LoVo (cell line): ENCODE measurements around the gene NECTIN3.

Experiments used
- DNase-seq: peaks from one replicate; pipeline ENCODE4 v3.0.0-alpha.2; 2016; ENCODE audit warnings: low spot score

The NECTIN3 gene, protein sequence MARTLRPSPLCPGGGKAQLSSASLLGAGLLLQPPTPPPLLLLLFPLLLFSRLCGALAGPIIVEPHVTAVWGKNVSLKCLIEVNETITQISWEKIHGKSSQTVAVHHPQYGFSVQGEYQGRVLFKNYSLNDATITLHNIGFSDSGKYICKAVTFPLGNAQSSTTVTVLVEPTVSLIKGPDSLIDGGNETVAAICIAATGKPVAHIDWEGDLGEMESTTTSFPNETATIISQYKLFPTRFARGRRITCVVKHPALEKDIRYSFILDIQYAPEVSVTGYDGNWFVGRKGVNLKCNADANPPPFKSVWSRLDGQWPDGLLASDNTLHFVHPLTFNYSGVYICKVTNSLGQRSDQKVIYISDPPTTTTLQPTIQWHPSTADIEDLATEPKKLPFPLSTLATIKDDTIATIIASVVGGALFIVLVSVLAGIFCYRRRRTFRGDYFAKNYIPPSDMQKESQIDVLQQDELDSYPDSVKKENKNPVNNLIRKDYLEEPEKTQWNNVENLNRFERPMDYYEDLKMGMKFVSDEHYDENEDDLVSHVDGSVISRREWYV

DNA sequence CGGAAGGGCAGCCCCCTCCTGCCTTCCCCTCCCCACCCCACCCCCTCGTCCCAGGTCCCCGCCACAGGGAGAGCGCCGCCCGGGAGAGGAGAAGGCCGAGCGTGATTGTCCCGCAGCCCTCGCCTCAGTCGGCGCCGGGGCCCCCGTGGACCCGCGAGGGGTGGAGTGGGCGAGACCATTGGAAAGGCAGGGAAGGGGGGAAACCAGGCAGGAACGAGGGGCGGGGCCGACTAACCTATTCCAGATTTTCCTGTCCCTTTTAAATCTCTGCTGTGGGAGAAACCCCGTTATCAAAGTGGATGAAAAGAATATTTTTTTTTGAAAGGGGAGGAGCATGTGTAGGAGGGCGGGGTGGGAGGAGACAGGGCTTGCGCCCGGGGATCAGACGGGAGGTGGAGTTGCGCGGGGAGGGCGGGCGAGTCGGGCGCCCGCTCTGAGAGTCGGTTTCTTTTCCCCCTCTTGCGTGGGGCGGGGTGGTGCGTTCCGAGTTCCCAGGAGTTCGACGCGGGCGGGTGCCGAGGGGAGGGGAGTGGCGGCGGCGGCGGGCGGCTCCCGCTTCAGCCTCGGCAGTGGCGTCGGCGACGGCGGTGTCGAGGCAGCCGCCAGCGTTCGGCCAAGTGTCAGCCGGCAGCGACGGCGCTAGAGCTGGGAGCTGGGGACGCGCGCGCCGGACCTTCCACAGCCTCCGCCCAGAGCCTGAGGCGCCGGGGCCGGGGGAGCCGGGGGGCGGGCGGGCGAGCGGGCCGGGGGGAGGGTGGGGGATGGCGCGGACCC, at the start of gene NECTIN3:
Gene NECTIN3 (plus strand): TSS at position 560 of the 774 bp plus-strand sequence. CDS start 202 bp downstream, at position 762.
- DNase-seq, result peak; percentile 89

DNA sequence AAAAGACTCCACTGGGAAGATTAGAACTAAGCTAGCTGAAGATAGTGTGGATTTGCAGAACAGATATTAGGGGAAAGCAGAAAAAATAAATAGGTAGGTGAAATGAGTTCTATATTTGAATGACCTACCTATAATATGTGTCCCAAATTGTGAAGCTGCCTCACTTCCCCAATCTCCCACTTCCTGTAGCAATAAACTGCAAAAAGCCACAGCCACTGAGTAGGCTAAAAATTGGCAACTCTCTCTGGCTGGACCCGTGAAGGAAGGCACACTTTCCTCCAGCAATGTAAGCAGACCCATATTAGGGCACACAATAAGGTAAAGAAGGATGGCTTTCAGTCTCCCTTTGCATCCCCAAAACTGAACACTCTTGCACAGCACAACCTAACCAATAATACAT, 43.7 kb upstream of the NECTIN3 start:
- no peak for DNase-seq

DNA sequence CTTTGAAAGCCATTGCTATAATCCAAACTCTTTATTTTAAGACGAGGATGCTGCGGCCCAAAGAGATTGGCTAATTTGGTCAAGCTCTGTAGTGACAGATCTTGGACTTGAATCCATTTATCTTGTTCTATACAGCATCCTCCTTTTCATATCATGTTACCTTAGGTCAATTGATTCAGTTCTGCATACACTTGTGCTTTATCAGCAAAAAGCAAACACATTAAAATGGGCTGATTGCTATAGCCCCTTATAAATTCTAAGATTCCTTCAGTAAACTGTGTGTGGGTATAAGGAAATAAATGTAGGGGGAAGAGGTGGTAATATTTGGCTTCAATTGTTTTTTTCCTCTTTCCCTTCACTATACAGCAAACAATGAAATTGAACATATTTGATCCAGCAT, 40.1 kb upstream of the NECTIN3 start:
- DNase-seq, result no peak

DNA sequence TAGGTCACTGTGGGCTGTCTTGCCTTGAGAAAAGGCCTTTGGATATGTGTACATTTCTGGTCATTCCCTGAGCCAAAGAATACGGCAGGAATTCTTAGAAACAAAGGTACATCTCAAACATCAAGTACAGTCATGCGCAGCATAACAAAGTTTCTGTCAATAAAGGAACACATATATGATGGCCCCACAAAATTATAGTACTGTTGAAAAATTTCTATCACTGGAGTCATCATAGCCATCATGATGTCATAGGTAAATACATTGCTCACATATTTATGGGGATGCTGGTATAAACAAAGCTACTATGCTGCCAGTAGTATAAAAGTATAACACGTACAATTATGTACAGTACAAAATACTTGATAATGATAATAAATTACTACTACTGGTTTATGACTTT, 38.9 kb upstream of the NECTIN3 start:
- no peak for DNase-seq

DNA sequence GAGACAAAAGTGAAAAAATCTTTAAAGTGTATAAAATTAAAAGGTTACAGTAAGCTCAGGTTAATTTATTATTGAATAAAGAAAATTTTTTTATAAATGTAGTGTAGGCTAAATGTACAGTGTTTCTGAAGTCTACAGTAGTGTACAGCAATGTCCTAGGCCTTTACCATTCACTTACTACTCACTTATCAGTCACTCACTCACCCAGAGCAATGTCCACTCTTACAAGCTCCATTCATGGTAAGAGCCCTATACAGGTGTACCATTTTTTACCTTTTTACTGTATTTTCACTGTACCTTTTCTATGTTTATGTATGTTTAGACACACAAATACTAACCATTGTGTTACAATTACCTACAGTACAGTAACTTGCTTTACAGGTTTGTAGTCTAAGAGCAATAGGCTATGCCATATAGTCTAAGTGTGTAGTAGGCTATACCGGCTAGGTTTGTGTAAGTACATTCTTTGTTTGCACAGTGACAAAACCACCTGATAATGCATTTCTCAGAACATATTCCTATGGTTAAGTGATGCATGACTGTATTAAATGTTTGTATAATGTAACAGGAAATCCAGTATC, 38.1 kb upstream of the NECTIN3 start:
- no peak for DNase-seq

DNA sequence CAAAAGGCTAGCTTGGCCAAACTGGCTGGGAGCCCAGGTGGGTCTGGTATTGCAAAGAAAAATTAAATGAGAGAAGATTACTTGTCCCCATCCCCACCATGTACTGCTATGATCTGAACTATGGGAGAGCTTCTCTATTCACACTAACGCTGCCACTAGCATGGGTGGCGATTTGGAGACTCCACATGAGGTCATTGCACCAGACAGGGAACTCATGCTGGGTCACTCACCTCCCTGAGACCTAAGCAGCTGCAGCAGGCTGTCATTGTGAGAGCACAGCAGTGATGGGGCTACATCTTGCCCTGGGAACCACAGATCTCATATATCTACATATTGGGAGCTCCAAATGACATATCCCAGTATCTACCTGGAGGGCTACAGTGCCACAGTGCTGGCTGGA, 36.3 kb upstream of the NECTIN3 start:
- DNase-seq, result no peak

DNA sequence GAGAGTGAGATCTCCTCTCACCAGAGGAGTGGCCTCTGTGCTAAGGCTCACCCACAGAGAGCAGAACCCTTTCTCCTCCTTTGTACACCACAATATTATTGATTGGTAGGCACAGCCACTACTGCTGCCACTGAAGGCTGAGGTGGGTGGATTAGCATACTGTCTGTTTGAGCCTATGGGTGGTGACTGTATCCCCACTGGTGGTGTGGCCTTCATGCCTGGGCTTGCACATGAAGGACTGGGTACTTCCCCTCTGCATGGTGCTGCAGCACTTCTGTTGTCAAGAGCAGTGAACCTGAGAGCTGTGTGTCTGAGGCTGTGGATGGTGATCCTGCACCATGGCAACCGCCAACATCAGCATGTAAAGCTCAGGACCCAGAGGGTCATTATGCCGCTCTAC, 35.7 kb upstream of the NECTIN3 start:
- DNase-seq, result no peak

DNA sequence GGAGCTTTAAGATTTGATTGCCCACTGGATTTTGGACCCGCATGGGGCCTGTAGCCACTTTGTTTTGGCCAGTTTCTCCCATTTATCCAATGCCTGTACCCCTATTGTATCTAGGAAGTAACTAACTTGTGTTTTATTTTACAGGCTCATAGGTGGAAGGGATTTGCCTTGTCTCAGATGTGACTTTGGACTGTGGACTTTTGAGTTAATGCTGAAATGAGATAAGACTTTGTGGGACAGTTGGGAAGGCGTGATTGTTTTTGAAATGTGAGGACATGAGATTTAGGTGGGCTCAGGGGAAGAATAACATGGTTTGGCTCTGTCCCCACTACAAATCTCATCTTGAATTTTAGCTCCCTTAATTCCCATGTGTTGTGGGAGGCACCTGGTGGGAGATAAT, 30.7 kb upstream of the NECTIN3 start:
- no peak for DNase-seq

DNA sequence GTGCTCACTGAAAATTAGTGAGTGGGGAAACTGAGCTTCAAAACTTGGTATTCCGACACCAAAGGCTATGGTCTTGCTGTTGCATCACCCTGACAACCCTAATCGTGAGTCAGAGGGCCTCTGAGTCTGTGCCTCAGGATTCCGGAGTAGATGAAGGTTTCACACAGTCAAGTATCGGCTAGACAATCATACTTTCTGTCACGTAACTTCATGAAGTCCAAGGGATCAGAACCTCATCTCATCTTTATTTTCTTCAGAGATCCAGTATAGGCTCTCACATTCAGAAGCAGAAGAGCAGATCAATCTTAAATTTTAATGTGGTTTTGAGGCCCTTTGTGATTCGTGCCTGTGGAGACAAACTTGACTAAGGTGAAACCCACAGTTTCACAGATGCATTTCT, 26.1 kb upstream of the NECTIN3 start:
- peak; percentile 6 for DNase-seq

DNA sequence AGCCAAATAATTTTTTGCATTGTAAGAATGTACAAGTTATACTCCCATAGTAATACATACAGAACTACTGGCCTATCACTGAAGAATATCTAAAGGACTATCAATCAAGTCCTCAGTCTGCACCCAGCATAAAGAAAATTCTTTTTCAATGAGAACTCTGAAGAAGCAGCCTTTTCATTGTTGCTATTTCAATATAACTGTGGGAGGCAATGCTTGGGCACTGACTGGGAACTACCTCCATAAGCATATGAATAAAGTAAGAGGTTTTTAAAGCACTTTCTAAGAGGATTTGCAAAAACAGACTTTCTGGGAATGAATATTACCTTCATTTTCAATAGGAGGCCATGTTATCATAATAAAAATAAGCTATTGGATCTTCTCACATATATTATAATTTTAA, 24.6 kb upstream of the NECTIN3 start:
- no peak for DNase-seq

DNA sequence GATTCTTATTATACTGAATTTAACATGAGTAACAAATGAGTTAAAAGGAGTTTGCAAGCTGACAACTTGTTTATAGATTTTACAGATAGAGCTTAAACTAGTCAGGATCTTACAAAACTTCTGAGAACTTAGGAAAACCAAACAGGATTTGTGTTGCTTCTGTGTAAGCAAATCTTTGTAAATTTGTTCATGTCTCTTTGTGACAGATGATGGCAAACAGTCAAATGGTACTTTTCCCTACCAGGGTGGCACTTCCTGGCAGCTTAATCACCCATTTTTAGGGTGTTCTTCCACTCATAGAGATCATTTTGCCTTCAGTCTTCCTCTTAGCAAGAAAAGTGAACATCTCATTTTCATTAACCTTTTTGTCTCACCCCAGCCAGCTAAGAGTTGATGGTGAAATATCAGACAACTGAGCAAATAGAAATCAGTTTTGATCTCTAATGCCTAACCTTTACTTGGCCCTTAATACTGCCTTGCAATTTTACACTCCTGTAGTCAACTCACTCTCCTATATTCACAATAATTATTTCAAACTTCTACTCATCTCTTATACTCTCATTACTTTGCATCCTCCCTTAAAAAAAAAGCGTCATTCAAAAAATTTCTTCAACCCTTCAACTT, 23.7 kb upstream of the NECTIN3 start:
- no peak for DNase-seq

DNA sequence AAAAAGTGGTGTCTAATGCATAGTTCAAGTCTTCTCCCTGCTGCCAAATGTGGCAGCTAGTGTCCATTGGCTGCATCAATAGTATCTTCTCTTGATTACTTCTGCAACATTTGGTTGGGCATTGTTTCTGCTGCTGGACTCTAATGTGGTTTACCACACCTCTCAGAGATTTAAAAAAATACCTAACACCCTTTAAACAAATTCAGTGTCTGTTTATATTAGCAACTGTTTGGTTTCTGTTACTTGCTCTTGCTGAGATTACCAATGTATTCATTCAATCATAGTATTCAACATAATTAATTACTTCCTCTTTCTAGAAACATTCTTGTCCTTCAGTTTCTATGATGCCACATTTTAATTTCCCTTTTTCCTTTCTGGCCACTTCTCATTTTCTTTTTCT, 20.3 kb upstream of the NECTIN3 start:
- DNase-seq, result no peak

DNA sequence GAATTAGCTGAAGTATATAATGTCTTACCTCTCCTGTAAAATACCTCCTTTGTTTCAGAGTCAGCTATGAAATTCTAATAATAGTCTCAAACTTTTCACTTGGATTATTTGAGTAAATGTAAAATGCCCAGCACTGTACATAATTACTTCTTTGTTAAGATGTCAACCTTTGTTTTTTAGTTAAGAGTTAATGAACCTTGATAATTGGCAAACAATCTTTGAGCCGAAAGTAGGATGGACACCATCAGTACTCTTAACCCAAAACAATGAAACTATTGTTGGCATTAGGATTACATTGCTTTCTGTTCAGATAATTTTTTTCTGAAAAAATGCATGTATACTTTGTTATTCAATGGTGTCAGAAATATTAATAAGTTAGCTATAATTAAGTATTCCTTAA, 3.0 kb upstream of the NECTIN3 start:
- no peak for DNase-seq

DNA sequence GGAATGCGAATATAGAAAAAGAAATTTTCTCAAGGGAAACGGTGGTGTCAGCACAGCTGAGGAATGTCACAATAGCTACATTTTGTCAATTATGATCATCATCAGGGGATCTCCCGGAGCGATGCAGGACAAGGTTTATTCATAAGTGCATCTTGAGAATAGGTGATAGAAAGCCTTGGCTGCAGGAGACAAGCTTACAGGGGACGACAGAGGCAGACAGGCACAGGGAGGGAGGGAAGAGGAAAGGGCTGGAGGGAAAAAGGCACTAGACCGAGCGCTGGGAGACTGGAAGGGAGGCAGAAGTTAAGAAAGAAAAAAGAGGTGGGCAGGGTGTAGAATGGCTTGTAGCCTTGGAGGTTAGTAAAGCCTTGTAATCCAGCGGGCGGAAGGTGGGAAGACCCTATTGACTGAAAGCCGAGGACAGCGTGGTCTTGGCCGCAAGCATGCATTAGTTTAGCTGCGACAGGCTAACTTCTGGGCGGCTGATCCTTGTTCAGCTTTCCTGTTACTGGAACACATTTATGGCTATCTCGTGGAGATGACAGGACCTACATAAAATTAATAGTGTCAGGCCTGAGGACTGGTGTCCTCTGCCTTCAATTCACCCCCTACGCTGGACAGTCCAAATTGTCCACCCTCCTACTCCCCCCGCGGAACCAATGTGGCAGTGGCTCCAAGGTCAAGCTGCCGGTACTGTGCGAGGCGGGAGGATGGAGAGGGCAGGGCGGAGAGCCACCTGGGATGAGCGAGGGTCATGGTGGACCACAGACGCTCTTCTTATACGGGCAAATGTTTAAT, 1.4 kb upstream of the NECTIN3 start:
- no peak for DNase-seq

DNA sequence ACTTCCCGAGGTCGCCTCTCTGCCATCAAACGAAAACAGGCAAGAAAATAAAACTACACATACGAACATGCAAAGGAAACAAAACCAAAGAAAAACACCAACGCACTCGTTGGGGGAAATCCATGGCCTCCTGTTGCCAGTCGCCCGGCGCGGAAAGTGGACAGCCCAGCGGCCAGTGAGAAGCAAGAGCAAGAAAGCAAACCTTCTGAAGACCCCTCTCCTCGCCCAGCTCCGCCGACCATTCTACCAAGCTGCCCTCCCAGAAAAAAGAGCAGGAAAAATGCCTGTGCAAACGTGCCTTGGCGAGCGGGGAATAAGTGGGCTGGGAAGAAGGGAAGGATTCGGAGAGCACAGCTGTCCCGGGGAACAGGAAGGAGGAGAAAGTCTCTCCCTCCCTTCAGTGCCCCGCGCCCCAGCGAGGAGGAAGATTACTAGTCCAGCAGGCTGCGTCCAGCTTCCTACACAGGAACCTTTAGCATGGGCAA, 802 bp upstream of the NECTIN3 start:
- DNase-seq, result no peak

DNA sequence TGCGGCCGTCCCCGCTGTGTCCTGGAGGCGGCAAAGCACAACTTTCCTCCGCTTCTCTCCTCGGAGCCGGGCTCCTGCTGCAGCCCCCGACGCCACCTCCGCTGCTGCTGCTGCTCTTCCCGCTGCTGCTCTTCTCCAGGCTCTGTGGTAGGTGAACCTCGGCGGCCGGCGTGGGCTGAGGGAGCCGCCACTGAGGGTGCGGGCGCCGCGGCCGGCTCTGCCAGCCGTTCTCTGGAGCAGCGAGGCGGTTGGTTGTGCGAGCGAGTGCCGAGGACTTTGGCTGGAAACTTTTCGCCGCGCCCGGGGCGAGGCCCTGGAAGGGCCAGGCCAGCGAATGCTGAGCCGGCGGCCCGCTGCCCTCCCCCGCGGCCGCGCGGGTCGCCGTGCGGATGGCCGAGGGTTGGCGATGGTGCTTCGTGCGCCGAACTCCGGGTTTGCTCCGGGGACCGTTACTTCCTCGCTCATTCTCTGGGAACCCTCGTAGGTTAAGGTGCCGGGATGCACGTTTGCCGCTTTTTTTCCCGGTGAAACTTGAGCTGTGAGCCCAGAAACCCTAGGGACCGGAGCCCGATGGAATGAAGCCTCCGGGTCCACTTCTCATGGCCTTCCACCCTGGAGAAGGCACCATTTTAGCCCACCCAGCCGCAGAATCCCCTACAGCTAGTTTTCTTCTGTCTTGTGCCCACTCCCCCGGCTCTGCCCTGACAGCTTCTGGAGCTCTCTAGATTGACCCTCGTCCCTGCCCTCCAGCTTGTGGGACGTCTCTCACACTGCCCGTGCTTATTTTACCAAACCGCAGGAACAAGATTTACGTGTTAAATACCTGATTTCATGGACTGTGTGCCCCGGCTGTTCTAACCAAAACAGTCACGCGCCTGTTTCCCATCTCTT, 660 bp downstream of the NECTIN3 start:
- peak; percentile 33 for DNase-seq

DNA sequence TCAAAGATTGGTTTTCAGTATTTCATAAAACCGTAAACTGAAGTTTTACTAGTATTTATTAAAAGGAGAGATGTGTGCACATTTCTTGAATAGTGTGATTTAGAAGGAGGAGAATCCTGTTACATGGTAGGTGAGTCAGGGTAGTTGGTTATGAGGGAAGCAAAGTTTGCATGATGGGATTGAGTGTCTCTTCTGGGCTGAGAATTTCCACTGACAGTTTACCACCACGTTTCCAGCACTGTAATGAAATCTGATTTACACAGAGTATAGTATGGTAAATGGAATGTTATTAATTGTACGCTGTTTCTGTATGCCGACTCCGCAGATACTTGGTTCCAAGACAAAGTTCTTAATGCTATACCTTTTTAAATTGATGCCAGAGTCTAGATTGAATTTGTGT, 1.6 kb downstream of the NECTIN3 start:
- DNase-seq, result no peak

DNA sequence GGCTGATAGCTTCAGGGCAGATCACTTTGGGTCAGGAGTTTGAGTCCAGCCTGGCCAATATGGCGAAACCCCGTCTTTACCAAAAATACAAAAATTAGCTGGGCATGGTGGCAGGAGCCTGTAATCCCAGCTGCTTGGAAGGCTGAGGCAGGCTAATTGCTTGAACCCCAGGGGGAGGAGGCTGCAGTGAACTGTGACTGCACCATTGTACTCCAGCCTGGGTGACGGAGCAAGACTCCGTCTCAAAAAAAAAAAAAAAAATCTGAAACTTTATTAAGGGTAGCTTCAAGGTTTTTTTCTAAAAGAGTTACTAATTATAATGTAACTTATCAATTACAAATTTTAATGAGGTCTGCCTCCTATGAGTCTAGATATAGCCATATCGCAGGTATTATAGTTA, 5.1 kb downstream of the NECTIN3 start:
- no peak for DNase-seq

DNA sequence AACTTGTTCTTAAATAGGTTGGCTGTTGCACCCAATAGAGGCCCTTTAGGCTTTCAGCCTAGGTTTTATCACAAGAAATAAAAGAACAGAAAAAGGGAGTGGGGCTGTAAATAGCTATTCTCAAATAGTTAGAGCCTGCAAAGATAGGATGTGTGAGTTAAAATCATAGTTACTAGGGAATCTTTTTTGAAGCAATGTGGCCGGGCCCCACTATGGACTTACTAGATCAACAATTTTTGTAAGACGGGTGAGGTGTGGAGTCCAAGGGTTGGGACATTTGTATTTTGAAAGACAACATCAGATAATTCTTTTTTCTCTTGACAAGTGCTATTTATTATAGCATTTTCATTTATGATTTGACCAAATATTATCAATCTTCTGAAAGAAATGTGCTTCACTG, 5.8 kb downstream of the NECTIN3 start:
- no peak for DNase-seq

DNA sequence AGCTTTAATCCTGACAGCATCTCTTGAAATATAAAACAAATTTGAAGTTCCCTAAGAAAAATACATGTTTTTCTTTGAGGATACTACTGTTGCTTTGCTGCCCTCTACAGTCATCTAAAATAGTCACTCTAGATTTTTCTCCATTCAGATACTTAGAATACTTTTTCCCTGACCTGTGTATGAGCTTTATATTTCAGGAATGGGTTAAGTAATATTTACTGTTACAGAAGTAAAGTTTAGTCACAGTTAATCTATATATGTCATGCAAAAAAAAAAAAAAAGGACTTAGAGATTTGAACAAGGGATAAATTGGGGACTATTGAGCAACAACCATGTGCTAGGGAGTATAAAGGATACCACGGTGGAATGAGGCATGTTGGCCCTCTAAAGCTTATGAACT, 8.8 kb downstream of the NECTIN3 start:
- peak; percentile 28 for DNase-seq
